ENCODE data around the gene MPPED2.
"Not testable (repeated sequence)": the region's sequence is repeated elsewhere in the genome, so short reads cannot be mapped to it uniquely, and the experiment has no call there.

The MPPED2 gene

GRCh38 chr11:30579415-30580175 is 6.6 kb downstream of the MPPED2 start:
- DNase-seq (ENCODE audit: low spot score), result no peak

GRCh38 chr11:30578406-30578805 is 7.7 kb downstream of the MPPED2 start:
- no peak for DNase-seq (ENCODE audit: low spot score)

GRCh38 chr11:30573951-30574350 is 12.2 kb downstream of the MPPED2 start:
- DNase-seq (ENCODE audit: low spot score), result no peak

- no peak for DNase-seq (ENCODE audit: low spot score)
Observed at GRCh38 chr11:30568931-30569330, 17.2 kb downstream of the MPPED2 start.

GRCh38 chr11:30567644-30568043 is 18.5 kb downstream of the MPPED2 start:
- DNase-seq (ENCODE audit: low spot score), result no peak

GRCh38 chr11:30567120-30567519 is 19.0 kb downstream of the MPPED2 start:
- no peak for DNase-seq (ENCODE audit: low spot score)

- DNase-seq (ENCODE audit: low spot score), result no peak
Observed at GRCh38 chr11:30566482-30566881, 19.7 kb downstream of the MPPED2 start.

GRCh38 chr11:30565027-30565426 is 21.1 kb downstream of the MPPED2 start:
- no peak for DNase-seq (ENCODE audit: low spot score)

- DNase-seq (ENCODE audit: low spot score), result no peak
Observed at GRCh38 chr11:30561691-30562415, 24.3 kb downstream of the MPPED2 start.

GRCh38 chr11:30560206-30561106 is 25.7 kb downstream of the MPPED2 start:
- no peak for DNase-seq (ENCODE audit: low spot score)

- DNase-seq (ENCODE audit: low spot score), result no peak
Observed at GRCh38 chr11:30559004-30559403, 27.1 kb downstream of the MPPED2 start.

GRCh38 chr11:30554587-30554986 is 31.6 kb downstream of the MPPED2 start:
- not testable (repeated sequence) for DNase-seq (ENCODE audit: low spot score)

- no peak for DNase-seq (ENCODE audit: low spot score)
Observed at GRCh38 chr11:30553521-30554110, 32.5 kb downstream of the MPPED2 start.

GRCh38 chr11:30552839-30553238 is 33.3 kb downstream of the MPPED2 start:
- DNase-seq (ENCODE audit: low spot score), result no peak

- no peak for DNase-seq (ENCODE audit: low spot score)
Observed at GRCh38 chr11:30550022-30550542, 36.1 kb downstream of the MPPED2 start.

GRCh38 chr11:30549565-30549964 is 36.6 kb downstream of the MPPED2 start:
- DNase-seq (ENCODE audit: low spot score), result no peak

GRCh38 chr11:30546334-30546733 is 39.8 kb downstream of the MPPED2 start:
- no peak for DNase-seq (ENCODE audit: low spot score)

GRCh38 chr11:30545507-30545906 is 40.6 kb downstream of the MPPED2 start:
- DNase-seq (ENCODE audit: low spot score), result no peak

- no peak for DNase-seq (ENCODE audit: low spot score)
Observed at GRCh38 chr11:30543066-30543465, 43.1 kb downstream of the MPPED2 start.

GRCh38 chr11:30540781-30541180 is 45.4 kb downstream of the MPPED2 start:
- DNase-seq (ENCODE audit: low spot score), result no peak

GRCh38 chr11:30538251-30538650 is 47.9 kb downstream of the MPPED2 start:
- no peak for DNase-seq (ENCODE audit: low spot score)

GRCh38 chr11:30535818-30536217 is 50.3 kb downstream of the MPPED2 start:
- no peak for DNase-seq (ENCODE audit: low spot score)

Data from CD4-positive, alpha-beta T cell treated with Interleukin-6 at 100 ng/mL for 8 hours (primary cell).